T-helper 1 cell treated with Interleukin-12 subunit alpha and Interleukin-12 subunit beta and Interleukin-4 antibody, amounts not matched to agents 30 ng/mL and 1 ng/mL, for 36 hours (primary cell): ENCODE measurements around the gene UTS2. TPM values are rescaled to one million over a fixed set of nuclear protein-coding genes. Genes with fewer than 3 reads are reported as not detected.

Experiments used
- intact Hi-C: fragments of 100-400 bp; cut with micrococcal nuclease; formaldehyde crosslinking; loops from one replicate; pipeline ENCODE4 v1.15.1; 2024
- total RNA-seq: library from RNA; stranded (reverse); gene quantifications from 2 replicates; pipeline ENCODE4 v1.2.3, GENCODE V29; 2022

The UTS2 gene
- total RNA-seq, 1 donor from 2014 or later, result not detected

GRCh38 chr1:7863756-7864328 lies 11.0 kb upstream of the UTS2 start:
- intact Hi-C loops, result no loop called here

- intact Hi-C loops, result no loop called here
These were observed 9.6 kb upstream of the UTS2 start for GRCh38 chr1:7862211-7863060.

DNA sequence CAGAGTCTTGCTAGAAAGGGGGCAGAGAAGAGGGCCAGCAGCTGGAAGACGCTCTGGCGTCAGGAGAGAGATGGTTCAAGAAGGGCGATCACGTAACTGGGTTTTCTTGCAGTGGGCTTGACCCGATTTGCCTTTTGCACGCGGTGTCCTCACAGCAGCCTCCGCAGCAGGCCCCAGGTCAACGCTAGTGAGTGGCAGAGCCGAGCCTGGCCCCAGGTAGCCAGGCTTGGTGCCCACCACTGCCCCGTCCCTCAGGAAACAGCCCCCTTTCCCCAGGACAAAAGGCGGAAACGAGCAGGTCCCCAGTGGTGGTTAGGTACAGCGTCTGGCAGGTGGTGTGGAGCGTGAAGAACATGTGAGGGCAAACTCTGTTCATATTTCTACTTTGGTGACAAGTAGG lies 8.6 kb upstream of the UTS2 start:
- intact Hi-C loops, result no loop called here

GRCh38 chr1:7860130-7860529 lies 7.3 kb upstream of the UTS2 start:
- intact Hi-C loops, result no loop called here

- intact Hi-C loops, result no loop called here
These were observed 6.5 kb upstream of the UTS2 start for GRCh38 chr1:7859406-7859805.

DNA sequence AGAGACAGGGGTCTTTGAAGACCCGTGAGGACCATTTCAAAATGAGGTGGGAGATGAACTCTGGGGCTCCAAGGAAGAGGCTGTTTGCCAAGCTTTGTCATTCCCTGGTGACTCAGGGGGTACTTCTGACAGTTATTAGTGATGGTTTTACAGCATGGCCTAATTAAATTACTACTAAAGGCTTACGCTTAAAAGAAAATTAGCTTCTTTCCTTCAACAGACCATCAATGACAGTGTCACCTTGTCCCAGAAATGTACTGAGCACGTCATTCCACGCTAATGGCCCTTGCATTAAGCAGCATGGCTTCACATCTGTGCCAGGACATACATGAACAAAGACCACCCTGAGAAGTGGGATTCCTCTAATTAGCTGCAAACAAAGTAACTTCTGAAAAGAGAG lies 5.1 kb upstream of the UTS2 start:
- intact Hi-C loops, result no loop called here

DNA sequence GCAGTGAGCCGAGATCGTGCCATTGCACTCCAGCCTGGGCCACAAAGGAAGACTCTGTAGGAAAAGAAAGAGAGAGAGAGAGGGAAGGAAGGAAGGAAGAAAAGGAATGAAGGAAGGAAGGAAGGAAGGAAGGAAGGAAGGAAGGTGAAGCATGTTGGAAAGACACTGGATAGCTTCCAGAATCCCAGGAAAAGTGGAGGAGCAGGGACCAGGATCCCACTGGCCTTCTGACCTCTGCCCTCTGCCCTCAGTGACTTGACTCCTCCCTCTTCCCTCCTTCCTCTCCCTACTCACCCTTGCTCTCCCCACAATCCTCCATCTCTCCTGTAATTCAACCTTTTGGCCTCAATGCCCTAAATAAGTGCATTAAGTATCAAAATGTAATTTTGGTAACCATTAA lies 4.1 kb upstream of the UTS2 start:
- intact Hi-C loops, result no loop called here

GRCh38 chr1:7856345-7856744 lies 3.5 kb upstream of the UTS2 start:
- intact Hi-C loops, result no loop called here

DNA sequence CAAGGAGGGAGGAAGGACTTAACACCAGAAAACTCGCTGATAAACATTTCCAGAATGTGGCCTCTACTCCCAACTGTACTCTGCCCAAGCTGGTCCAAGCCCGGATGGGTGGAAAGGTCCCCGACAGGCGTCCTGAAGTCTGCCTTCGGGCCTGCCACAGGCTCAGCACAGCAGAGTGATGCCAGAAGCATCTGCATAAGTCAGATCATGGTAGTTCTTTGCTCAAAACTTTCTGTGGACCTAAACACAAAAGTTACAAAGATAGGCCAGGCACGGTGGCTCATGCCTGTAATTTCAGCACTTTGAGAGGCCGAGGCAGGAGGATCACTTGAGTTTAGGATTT lies 790 bp upstream of the UTS2 start:
- intact Hi-C loops, result no loop called here

DNA sequence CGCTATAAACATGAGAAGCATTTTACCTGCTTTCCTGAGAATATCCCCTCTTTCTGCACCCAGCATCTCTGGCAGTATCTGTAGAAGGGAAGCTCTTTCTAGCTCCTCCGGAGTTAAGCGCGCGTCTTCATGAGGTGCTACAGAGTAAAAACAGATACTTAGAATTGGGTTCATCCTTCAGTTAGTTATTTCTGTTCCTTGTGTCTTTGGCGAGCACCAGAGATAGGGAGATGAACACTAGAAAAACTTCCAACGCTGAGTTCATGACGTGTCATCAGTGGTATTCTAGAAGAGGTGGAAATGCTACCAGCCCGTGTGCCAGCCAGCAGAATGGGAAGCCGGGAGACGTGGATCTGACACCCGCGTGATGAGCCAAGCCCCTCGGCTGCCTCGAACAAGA lies 2.1 kb downstream of the UTS2 start:
- intact Hi-C loops, result no loop called here

DNA sequence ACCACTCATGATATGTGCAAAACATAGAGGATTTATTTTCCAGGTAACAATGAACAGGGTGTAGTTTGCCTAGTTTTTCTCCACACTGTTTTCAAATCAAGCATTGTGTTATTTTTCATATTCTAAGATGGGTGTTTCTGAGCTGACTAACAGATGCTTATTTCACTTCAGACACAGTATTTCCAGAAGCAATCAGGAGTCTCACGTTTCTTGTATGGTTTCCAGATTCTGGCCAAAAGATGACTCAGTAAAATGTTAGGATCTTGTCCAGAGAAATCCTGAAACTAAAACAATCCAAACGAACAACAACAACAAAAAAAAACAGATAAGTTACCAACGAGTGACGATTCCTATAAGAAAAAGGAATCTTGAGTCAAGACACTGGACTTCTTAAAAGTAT lies 5.3 kb downstream of the UTS2 start:
- intact Hi-C loops, result no loop called here

DNA sequence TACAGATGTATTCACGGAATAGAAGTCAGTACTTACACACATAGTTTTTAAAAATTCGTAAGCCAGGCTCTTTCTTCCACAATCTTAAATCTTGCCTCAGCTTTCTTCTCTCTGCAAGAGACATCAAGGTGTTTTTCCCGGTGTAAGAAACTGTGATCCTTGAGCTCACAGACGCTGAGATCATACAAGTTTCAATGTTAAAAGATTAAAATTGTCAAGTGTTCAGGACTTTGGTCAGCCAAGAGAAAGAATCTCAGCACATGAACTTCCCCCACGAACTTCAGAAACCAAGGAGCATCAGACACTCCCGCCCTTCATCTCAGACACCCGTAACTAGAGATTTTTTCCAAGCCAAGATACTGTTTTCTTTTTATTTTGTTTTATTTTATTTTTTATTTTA lies 6.2 kb downstream of the UTS2 start:
- intact Hi-C loops, result no loop called here

DNA sequence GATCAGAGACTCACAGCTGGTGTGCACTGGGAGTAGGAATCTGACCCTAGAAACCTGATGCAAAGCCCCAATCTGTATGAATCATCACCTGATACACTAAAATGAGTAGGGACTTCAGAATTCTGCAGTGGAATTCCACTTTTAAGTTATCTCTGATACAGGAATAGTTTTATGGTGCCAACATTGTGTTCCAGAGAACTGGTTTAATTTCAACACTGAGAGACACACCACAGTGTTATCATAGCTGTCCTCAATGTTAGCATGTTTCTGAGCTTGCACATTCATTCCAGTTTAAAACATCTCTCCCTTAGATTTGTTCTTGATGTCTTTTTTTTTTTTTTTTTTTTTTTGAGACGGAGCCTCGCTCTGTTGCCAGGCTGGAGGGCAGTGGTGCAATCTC lies 7.1 kb downstream of the UTS2 start:
- intact Hi-C loops, result no loop called here

GRCh38 chr1:7842517-7842916 lies 10.3 kb downstream of the UTS2 start:
- intact Hi-C loops, result no loop called here

DNA sequence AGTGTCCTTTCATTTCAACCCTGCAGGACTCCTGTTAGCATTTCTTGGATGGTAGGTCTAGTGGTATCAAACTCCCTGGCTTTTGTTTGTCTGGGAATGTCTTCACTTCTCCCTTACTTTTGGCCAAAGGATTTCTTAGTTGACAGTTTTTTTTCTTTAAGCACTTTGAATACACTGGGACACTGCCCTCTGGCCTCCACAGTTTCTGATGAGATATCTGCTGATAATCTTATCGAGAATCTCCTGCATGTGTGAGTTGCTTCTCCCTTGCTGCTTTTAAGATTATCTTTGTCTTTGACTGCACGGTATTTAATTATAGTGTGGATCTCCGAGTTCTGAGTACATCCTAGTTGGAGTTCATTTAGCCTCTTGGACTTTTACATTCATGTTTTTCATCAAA lies 13.3 kb downstream of the UTS2 start:
- intact Hi-C loops, result no loop called here

GRCh38 chr1:7838714-7839113 lies 14.2 kb downstream of the UTS2 start:
- intact Hi-C loops, result no loop called here

DNA sequence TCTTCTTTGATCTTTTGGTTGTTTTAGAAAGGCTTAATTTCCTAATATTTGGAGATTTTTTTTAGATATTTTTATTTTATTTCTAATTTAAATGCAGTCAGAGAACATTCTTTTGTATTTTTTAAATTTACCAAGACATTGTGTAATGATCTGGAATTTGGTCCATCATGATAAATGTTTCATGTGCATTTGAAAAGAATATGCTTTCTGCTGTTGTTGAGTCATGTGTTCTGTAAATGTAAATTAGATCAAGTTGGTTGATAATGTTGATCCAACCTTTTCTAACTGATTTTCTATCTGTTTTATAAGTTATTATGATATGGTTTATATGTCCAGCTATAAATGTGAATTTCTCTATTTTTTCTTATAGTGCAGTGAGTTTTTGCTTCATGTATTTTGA lies 19.8 kb downstream of the UTS2 start:
- intact Hi-C loops, result no loop called here

- intact Hi-C loops, result no loop called here
These were observed 21.4 kb downstream of the UTS2 start for GRCh38 chr1:7831458-7831857.

DNA sequence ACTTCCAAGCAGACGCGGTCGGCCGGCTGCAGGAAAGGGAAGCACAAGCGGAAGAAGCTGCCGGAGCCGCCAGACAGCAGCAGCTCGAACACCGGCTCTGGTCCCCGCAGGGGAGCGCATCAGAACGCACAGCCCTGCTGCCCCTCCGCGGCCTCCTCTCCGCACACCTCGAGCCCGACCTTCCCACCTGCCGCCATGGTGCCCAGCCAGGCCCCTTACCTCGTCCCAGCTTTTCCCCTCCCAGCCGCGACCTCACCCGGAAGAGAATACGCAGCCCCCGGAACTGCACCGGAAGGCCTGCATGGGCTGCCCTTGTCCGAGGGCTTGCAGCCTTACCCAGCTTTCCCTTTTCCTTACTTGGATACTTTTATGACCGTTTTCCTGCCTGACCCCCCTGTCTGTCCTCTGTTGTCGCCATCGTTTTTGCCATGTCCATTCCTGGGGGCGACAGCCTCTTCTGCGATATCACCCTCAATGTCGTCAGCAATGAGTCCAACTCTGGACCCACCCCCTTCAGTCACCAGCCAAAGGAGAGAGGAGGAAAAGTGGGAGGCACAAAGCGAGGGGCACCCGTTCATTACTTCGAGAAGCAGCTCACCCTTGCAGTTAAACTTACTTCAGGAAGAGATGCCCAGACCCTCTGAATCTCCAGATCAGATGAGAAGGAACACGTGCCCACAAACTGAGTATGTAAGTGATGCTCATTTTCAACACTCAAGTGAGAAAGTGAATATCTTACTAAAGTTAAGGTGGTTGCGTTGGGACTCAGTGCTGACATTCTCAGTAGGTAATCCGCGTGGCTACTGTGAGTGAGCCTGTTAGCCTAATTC lies 25.5 kb downstream of the UTS2 start:
- intact Hi-C loops, result no loop called here

- intact Hi-C loops, result no loop called here
These were observed 26.5 kb downstream of the UTS2 start for GRCh38 chr1:7826363-7826762.

DNA sequence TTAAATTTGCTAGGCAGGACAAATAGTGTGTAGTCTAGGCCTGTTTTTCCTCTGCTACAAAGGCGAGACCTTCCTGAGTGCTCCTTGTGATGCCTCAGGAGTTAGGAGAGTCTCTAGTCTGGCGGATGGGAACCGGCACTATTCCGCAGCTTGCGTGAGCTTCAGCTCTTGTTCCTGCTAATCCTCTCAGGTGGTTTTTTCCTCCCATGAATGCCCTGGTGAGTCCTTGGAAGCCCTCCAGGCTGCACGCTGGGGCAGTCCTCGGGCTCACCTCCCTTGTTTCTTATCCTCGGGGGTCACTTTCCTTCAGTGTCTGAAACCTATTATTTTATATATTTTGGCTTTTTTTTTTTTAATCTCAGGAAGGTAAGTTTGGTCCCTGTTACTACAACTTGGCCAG lies 28.2 kb downstream of the UTS2 start:
- intact Hi-C loops, result no loop called here

DNA sequence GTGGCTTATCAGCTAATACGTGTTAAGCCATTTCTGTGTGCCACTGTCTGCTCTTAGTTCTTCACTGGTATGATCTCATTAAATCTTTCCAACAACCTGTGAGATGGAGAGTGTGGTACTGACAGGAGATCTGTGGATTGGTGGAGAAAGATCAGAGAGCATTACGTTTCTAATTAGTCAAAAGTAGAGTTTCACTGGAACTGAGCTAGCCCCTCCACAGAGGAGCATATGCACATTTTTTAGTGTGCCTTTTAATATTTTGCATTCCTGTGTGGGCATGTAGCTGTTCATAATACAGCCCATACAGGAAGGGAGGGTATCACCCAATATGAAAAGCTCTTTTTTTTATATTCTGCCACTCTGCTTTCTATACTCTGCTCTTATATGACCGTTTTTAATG lies 31.6 kb downstream of the UTS2 start:
- intact Hi-C loops, result no loop called here
